Endothelial cell (in vitro differentiated cells): Measurements from ENCODE around the gene METTL16. TPM values are rescaled to one million over a fixed set of nuclear protein-coding genes. Genes with fewer than 3 reads are reported as not detected.

ENCODE experiments used
- DNase-seq: peaks from one replicate; pipeline ENCODE4 v3.0.0; 2021; ENCODE audit warnings: low spot score
- H3K27ac Mint-ChIP-seq: one replicate; pipeline ENCODE4 v1.8.0; 2021; ENCODE audit warnings: mixed read lengths, inconsistent platforms; ENCODE audit not compliant: unreplicated experiment
- H3K27me3 Mint-ChIP-seq: one replicate; pipeline ENCODE4 v1.8.0; 2021; ENCODE audit warnings: mild to moderate bottlenecking, moderate library complexity, mixed read lengths, inconsistent platforms; ENCODE audit not compliant: unreplicated experiment
- H3K36me3 Mint-ChIP-seq: one replicate; pipeline ENCODE4 v1.8.0; 2021; ENCODE audit warnings: mild to moderate bottlenecking, low read depth, mixed read lengths, inconsistent platforms; ENCODE audit not compliant: unreplicated experiment
- H3K4me1 Mint-ChIP-seq: one replicate; pipeline ENCODE4 v1.8.0; 2021; ENCODE audit warnings: mild to moderate bottlenecking, mixed read lengths, inconsistent platforms; ENCODE audit not compliant: unreplicated experiment
- H3K4me3 Mint-ChIP-seq: one replicate; pipeline ENCODE4 v1.8.0; 2021; ENCODE audit warnings: mild to moderate bottlenecking, mixed read lengths, inconsistent platforms; ENCODE audit not compliant: unreplicated experiment
- H3K9me3 Mint-ChIP-seq: one replicate; pipeline ENCODE4 v1.8.0; 2021; ENCODE audit warnings: mixed read lengths, inconsistent platforms; ENCODE audit not compliant: unreplicated experiment
- CTCF ChIP-seq: fragments of 200-600 bp; sonication (generic); IDR thresholded peaks from one replicate; pipeline ENCODE4 v1.5.0; 2021; ENCODE audit warnings: antibody characterized with exemption; ENCODE audit not compliant: unreplicated experiment
- total RNA-seq: library from RNA; stranded (reverse); fragmentation: NEBNext Ultra II Directional; extraction: Animal tissue kit (Norgen Biotek cat#: 25700); gene quantifications from one replicate; pipeline ENCODE4 v1.2.1, GENCODE V29; 2021; ENCODE audit not compliant: unreplicated experiment

METTL16 gene
- total RNA-seq, 1 donor from 2014 or later = 24.9 TPM

DNA sequence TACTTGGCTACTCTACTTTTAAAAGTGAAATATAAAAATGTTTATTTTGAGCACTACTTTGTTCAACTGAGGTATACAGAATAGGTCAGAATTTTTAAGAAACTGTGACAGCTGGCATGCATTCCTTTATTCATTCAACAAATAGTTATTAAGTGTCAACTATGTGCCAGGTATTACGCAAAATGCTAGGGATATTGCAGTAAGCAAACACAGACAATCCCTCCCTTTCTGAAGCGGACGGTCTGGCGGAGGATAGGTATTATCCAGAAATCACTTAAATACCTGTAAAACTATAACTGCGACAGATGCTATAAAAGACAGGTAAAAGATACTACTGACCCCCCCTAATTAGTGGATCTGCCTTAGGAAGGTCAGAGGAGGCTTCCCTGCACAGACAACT, 26.1 kb downstream of the METTL16 start:
- DNase-seq = no peak
- Mint-ChIP-seq H3K36me3 (no peaks in the 10 kb centered on the region), H3K27ac (no peak overlapping the region), H3K27me3 (peaks cover 1% of the 10 kb centered on the region), H3K4me3 (no peak overlapping the region), H3K4me1 (peaks cover 27% of the 10 kb centered on the region), H3K9me3 (no peaks in the 10 kb centered on the region)
- no peak for TF ChIP-seq CTCF

DNA sequence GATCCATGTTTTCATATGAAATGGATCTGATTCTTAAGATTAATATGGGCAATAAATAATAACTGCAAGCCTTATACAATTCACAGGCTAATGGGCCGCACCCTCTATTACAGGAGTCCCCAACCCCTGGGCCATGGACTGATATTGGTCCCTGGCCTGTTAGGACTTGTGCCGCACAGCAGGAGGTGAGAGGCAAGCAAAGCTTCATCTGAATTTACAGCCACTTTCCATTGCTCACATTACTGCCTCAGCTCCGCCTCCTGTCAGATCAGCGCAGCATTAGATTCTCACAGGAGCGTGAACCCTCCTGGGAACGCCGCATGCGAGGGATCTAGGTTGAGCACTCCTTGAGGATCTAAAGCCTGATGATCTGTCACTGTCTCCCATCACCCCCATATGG, 26.8 kb downstream of the METTL16 start:
- Mint-ChIP-seq H3K27me3 (peaks cover 1% of the 10 kb centered on the region), H3K27ac (no peak overlapping the region), H3K9me3 (no peaks in the 10 kb centered on the region), H3K36me3 (no peaks in the 10 kb centered on the region), H3K4me1 (peaks cover 27% of the 10 kb centered on the region), H3K4me3 (no peak overlapping the region)
- DNase-seq = no peak
- TF ChIP-seq CTCF = no peak

GRCh38 chr17:2483084-2483483, 28.6 kb downstream of the METTL16 start:
- H3K9me3 Mint-ChIP-seq = no peaks in the 10 kb centered on the region

DNA sequence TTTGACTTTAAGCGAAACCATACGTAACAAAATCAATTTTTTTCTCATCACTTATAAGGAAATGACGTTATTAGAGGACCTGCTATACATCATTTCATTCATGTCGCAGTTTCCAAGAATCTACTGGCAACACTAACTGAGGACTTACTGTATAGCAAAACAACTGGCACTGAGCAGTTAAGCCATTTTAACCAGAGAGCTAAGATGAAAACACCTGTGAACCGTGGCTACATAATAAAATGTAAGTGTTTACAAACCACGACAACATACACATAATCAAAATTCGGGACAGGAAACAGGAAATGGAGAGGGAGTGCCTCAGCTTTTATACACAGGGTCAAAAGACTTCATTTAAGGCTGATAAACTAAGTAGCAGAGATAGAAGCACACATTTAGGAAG, 29.5 kb downstream of the METTL16 start:
- no peak for TF ChIP-seq CTCF
- Mint-ChIP-seq H3K27me3 (no peaks in the 10 kb centered on the region), H3K4me1 (peaks cover 18% of the 10 kb centered on the region), H3K9me3 (no peaks in the 10 kb centered on the region), H3K36me3 (no peaks in the 10 kb centered on the region), H3K27ac (peak overlapping the region; percentile 11), H3K4me3 (no peak overlapping the region)
- no peak for DNase-seq

More at GRCh38 chr17:2483084-2483483, 28.6 kb downstream of the METTL16 start:
- Mint-ChIP-seq H3K36me3 (no peaks in the 10 kb centered on the region), H3K4me3 (no peak overlapping the region), H3K4me1 (peaks cover 21% of the 10 kb centered on the region), H3K27ac (peak overlapping the region; percentile 59), H3K27me3 (peaks cover 1% of the 10 kb centered on the region)
- no peak for TF ChIP-seq CTCF
- no peak for DNase-seq

GRCh38 chr17:2481760-2482159, 29.9 kb downstream of the METTL16 start:
- Mint-ChIP-seq H3K36me3 (no peaks in the 10 kb centered on the region), H3K4me3 (no peak overlapping the region), H3K9me3 (no peaks in the 10 kb centered on the region), H3K4me1 (peaks cover 14% of the 10 kb centered on the region), H3K27ac (no peak overlapping the region), H3K27me3 (no peaks in the 10 kb centered on the region)
- TF ChIP-seq CTCF = no peak
- no peak for DNase-seq
